PC-9 (cell line): ENCODE data around the gene NOC2L. TPM values are rescaled to one million over a fixed set of nuclear protein-coding genes. Genes with fewer than 3 reads are reported as not detected.

Experiments
- BruUV-seq: library from RNA; stranded (reverse); fragments of 400-500 nt; replicated peaks from 2 replicates; lab custom pipeline; 2021; lab: Mats Ljungman, UMichigan
- CTCF ChIA-PET: fragments of 300-600 bp; sonication (Branson Sonifier 250); formaldehyde crosslinking; loops from one replicate; lab custom pipeline; 2022; ENCODE audit warnings: antibody characterized with exemption; lab: Charles Lee
- POLR2A ChIA-PET: fragments of 300-600 bp; sonication (Branson Sonifier 250); formaldehyde crosslinking; loops from one replicate; lab custom pipeline; 2022; ENCODE audit warnings: antibody characterized with exemption; ENCODE audit not compliant: unreplicated experiment; lab: Charles Lee
- DNase-seq, 2 experiments: peaks; one replicate each; pipeline versions ENCODE4 v3.0.0 to v3.0.0-alpha.2; 2015 to 2022; ENCODE audit warnings: mixed read lengths in 1 of 2
- H2AFZ ChIP-seq: fragments of 200-600 bp; sonication (generic); 2 replicates; pipeline ENCODE4 v1.8.1; 2017; ENCODE audit warnings: antibody characterized with exemption
- H3F3A ChIP-seq: fragments of 200-600 bp; sonication (generic); 2 replicates; pipeline ENCODE4 v1.8.1; 2017; ENCODE audit warnings: antibody characterized with exemption, mild to moderate bottlenecking, low read depth; ENCODE audit not compliant: insufficient read depth
- H3K27ac ChIP-seq: fragments of 200-600 bp; sonication (generic); 2 replicates; pipeline ENCODE4 v1.6.1; 2016; ENCODE audit warnings: mixed run types
- H3K27me3 ChIP-seq: fragments of 200-600 bp; sonication (generic); 2 replicates; pipeline ENCODE4 v1.6.1; 2016; ENCODE audit warnings: low read depth, mixed run types; ENCODE audit not compliant: insufficient read depth
- H3K36me3 ChIP-seq: fragments of 200-600 bp; sonication (generic); 2 replicates; pipeline ENCODE4 v1.6.1; 2016; ENCODE audit warnings: low read depth, mixed run types
- H3K4me1 ChIP-seq: fragments of 200-600 bp; sonication (generic); replicated peaks from 2 replicates; pipeline ENCODE4 v1.6.1; 2016; ENCODE audit warnings: mixed run types; ENCODE audit not compliant: insufficient read depth
- H3K4me2 ChIP-seq: fragments of 200-600 bp; sonication (generic); 2 replicates; pipeline ENCODE4 v1.6.1; 2017; ENCODE audit warnings: mixed run types
- H3K4me3 ChIP-seq: fragments of 200-600 bp; sonication (generic); 2 replicates; pipeline ENCODE4 v1.6.1; 2016; ENCODE audit warnings: mixed run types
- H3K79me2 ChIP-seq: fragments of 200-600 bp; sonication (generic); 2 replicates; pipeline ENCODE4 v1.6.1; 2017; ENCODE audit warnings: low read depth, mixed run types
- H3K9me2 ChIP-seq: fragments of 200-600 bp; sonication (generic); 2 replicates; pipeline ENCODE4 v1.8.1; 2017; ENCODE audit warnings: mild to moderate bottlenecking; ENCODE audit not compliant: insufficient read depth
- H3K9me3 ChIP-seq: fragments of 200-600 bp; sonication (generic); 2 replicates; pipeline ENCODE4 v1.8.1; 2016; ENCODE audit warnings: low read depth; ENCODE audit not compliant: insufficient read depth
- H4K20me1 ChIP-seq: fragments of 200-600 bp; sonication (generic); 2 replicates; pipeline ENCODE4 v1.8.1; 2017; ENCODE audit not compliant: insufficient read depth
- EZH2 ChIP-seq: fragments of 200-600 bp; sonication (generic); IDR thresholded peaks from 2 replicates; pipeline ENCODE4 v1.8.0; 2017; ENCODE audit warnings: antibody characterized with exemption, low read depth
- intact Hi-C: fragments of 100-400 bp; cut with micrococcal nuclease; formaldehyde crosslinking; loops from one replicate; pipeline ENCODE4 v1.10.0; 2022; ENCODE audit not compliant: unreplicated experiment
- total RNA-seq: library from RNA; stranded (reverse); gene quantifications from 2 replicates; pipeline ENCODE4 v1.2.3, GENCODE V29; 2021
- TF ChIP-seq, protein P1 (sequence below): fragments of 200-600 bp; sonication (generic); conservative IDR thresholded peaks from 2 replicates; pipeline ENCODE4 v1.6.1; 2017; ENCODE audit warnings: mixed run types, antibody characterized with exemption, mild to moderate bottlenecking, moderate library complexity

The NOC2L gene
- total RNA-seq, 1 experiment from 2014 or later, result 86.4 TPM

DNA sequence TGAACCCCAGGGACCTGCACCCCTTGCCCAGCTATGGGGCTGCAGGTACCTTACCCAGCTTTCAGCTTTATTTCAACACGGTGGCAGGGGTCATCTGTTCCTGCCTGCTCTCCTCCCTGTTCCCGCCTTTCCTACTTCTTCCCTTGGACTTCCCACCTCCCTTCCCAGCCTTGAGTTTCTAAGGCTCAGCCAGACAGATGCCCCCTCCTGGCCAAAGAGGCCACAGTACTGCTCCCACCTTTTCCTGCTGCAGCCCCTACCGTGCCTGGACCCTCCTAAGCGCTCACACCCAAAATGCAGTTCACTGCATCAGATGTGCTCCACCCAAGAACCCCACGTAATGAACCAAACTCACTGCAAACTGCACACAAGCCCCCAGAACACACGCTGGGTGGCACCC lies 7.7 kb downstream of the NOC2L start:
- Histone ChIP-seq H4K20me1 (peaks cover 24% of the 10 kb centered on the region), H3K27ac (no peak overlapping the region), H3K79me2 (peaks cover under 1% of the 10 kb centered on the region; the same call in 1 of the 2 replicates), H3K4me1 (no peaks in the 10 kb centered on the region), H3F3A (no peaks in the 10 kb centered on the region), H3K36me3 (0 out of 2 replicates have a peak, but pooled peaks cover 7% of the 10 kb centered on the region), H2AFZ (no peak overlapping the region), H3K9me2 (no peaks in the 10 kb centered on the region), H3K4me2 (no peak overlapping the region), H3K9me3 (no peaks in the 10 kb centered on the region), H3K27me3 (no peaks in the 10 kb centered on the region), H3K4me3 (no peak overlapping the region)
- no peak for DNase-seq
- ChIA-PET CTCF (no interaction called here), POLR2A (no interaction called here)
- intact Hi-C loops, result no loop called here
- no TSS peak for BruUV-seq
- TF ChIP-seq, protein P1, sequence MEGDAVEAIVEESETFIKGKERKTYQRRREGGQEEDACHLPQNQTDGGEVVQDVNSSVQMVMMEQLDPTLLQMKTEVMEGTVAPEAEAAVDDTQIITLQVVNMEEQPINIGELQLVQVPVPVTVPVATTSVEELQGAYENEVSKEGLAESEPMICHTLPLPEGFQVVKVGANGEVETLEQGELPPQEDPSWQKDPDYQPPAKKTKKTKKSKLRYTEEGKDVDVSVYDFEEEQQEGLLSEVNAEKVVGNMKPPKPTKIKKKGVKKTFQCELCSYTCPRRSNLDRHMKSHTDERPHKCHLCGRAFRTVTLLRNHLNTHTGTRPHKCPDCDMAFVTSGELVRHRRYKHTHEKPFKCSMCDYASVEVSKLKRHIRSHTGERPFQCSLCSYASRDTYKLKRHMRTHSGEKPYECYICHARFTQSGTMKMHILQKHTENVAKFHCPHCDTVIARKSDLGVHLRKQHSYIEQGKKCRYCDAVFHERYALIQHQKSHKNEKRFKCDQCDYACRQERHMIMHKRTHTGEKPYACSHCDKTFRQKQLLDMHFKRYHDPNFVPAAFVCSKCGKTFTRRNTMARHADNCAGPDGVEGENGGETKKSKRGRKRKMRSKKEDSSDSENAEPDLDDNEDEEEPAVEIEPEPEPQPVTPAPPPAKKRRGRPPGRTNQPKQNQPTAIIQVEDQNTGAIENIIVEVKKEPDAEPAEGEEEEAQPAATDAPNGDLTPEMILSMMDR, result no peak; the same call in 1 of the 2 replicates
- TF ChIP-seq EZH2, result no peak

DNA sequence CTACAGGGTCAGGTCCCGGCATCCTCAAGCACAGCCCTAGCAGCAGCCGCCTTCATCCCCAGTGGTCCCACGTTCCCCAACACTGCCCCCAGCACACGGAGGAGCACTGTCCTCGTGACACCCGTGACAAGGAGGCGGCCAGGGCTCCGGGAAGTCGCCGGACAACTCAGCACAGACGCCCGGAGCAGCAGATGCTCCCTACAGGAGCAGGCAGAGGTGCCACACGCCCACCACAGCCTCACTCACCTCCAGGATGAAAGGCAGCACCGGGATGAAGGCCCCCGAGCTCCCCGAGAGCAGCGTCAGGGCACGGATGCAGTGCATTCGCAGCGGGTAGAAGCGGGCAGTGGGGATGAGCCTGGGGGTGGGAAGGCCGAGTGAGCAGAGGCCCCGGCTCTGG lies 8.2 kb downstream of the NOC2L start:
- no peak overlapping the region for H3K4me2 ChIP-seq
- no peaks in the 10 kb centered on the region for H3K9me2 ChIP-seq
- ChIA-PET POLR2A (no interaction called here), CTCF (no interaction called here)
- H3F3A ChIP-seq, result no peaks in the 10 kb centered on the region
- no peaks in the 10 kb centered on the region for H3K9me3 ChIP-seq
- 0 out of 2 replicates have a peak, but pooled peaks cover 7% of the 10 kb centered on the region for H3K36me3 ChIP-seq
- intact Hi-C loops, result no loop called here
- no TSS peak for BruUV-seq
- H3K4me1 ChIP-seq, result no peaks in the 10 kb centered on the region
- peaks cover 24% of the 10 kb centered on the region for H4K20me1 ChIP-seq
- no peak overlapping the region for H3K4me3 ChIP-seq
- H3K27me3 ChIP-seq, result no peaks in the 10 kb centered on the region
- H3K27ac ChIP-seq, result no peak overlapping the region
- no peak for DNase-seq
- no peak overlapping the region for H2AFZ ChIP-seq
- no peak for TF ChIP-seq EZH2
- TF ChIP-seq, protein P1, result no peak
- no peaks in the 10 kb centered on the region for H3K79me2 ChIP-seq

DNA sequence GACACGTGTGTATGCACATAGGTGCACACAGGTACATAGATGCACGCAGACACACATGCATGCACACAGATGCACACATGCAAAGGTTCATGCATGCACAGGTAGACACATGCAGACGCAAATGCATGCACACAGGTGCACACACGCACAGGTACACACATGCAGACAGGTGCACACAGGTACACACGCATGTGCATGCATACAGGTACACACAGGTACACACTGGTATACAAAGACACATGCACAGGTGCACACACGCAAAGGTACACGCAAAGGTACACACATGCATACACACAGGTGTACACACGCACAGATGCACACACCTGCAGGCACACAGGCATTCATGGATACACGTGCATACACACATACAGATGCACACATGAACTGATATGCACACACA lies 8.8 kb downstream of the NOC2L start:
- no peaks in the 10 kb centered on the region for H3K9me3 ChIP-seq
- no peaks in the 10 kb centered on the region for H3K27me3 ChIP-seq
- ChIA-PET CTCF (no interaction called here), POLR2A (no interaction called here)
- DNase-seq, result no peak
- no peaks in the 10 kb centered on the region for H3K4me1 ChIP-seq
- 0 out of 2 replicates have a peak, but pooled peaks cover 7% of the 10 kb centered on the region for H3K36me3 ChIP-seq
- H3K4me2 ChIP-seq, result no peak overlapping the region
- intact Hi-C loops, result no loop called here
- no peak overlapping the region for H3K27ac ChIP-seq
- TF ChIP-seq, protein P1, result no peak
- no peak for TF ChIP-seq EZH2
- no TSS peak for BruUV-seq
- H3F3A ChIP-seq, result no peaks in the 10 kb centered on the region
- no peaks in the 10 kb centered on the region for H3K79me2 ChIP-seq
- peaks cover 24% of the 10 kb centered on the region for H4K20me1 ChIP-seq
- H3K9me2 ChIP-seq, result no peaks in the 10 kb centered on the region
- no peak overlapping the region for H2AFZ ChIP-seq
- no peak overlapping the region for H3K4me3 ChIP-seq
